GM21367 (cell line): ENCODE data around the gene ABCG1.

Experiments
- ATAC-seq: cut with Tn5 transposase; IDR thresholded peaks from one replicate; pipeline ENCODE4 v1.9.1; 2021; ENCODE audit not compliant: unreplicated experiment

Gene ABCG1

GRCh38 chr21:42303443-42303842, 84.5 kb downstream of the ABCG1 start:
- no peak for ATAC-seq

- no peak for ATAC-seq
Observed at GRCh38 chr21:42304556-42305454, 85.9 kb downstream of the ABCG1 start.

- ATAC-seq = no peak
Observed at GRCh38 chr21:42305707-42306147, 86.8 kb downstream of the ABCG1 start.

- no peak for ATAC-seq
Observed at GRCh38 chr21:42306366-42307035, 87.6 kb downstream of the ABCG1 start.

GRCh38 chr21:42307106-42307505, 88.2 kb downstream of the ABCG1 start:
- ATAC-seq = no peak

GRCh38 chr21:42308161-42308913, 89.4 kb downstream of the ABCG1 start:
- no peak for ATAC-seq

- ATAC-seq = no peak
Observed at GRCh38 chr21:42308914-42309752, 90.2 kb downstream of the ABCG1 start.

GRCh38 chr21:42309753-42310213, 90.8 kb downstream of the ABCG1 start:
- no peak for ATAC-seq

GRCh38 chr21:42310411-42311001, 91.6 kb downstream of the ABCG1 start:
- ATAC-seq = no peak

- no peak for ATAC-seq
Observed at GRCh38 chr21:42311160-42311559, 92.2 kb downstream of the ABCG1 start.

GRCh38 chr21:42311816-42312625, 93.1 kb downstream of the ABCG1 start:
- no peak for ATAC-seq

- ATAC-seq = no peak
Observed at GRCh38 chr21:42312626-42313104, 93.7 kb downstream of the ABCG1 start.

GRCh38 chr21:42313501-42313969, 94.6 kb downstream of the ABCG1 start:
- ATAC-seq = no peak

GRCh38 chr21:42314616-42315295, 95.8 kb downstream of the ABCG1 start:
- ATAC-seq = no peak

GRCh38 chr21:42315296-42315891, 96.5 kb downstream of the ABCG1 start, which contains the start of gene TFF3:
TFF3 (minus strand) TSS chr21:42315409; CDS start chr21:42315374, 35 bp downstream.
- ATAC-seq = no peak

- no peak for ATAC-seq
Observed at GRCh38 chr21:42316891-42317290, 98.0 kb downstream of the ABCG1 start.

GRCh38 chr21:42317341-42317741, 98.4 kb downstream of the ABCG1 start:
- no peak for ATAC-seq
